GM06990 (cell line): Measurements from ENCODE around the gene PRR7.

Source experiments
- DNase-seq: peaks from one replicate; pipeline ENCODE4 v3.0.0-alpha.2; 2011; ENCODE audit not compliant: insufficient read length; ENCODE audit errors: extremely low read depth
- H3K27me3 ChIP-seq: replicated peaks from 2 replicates; pipeline ENCODE4 v1.6.0; 2011; ENCODE audit warnings: low read length; ENCODE audit not compliant: control insufficient read depth, insufficient read depth
- H3K36me3 ChIP-seq: 2 replicates; pipeline ENCODE4 v1.5.1; 2011; ENCODE audit warnings: low read length; ENCODE audit not compliant: control insufficient read depth, insufficient read depth
- H3K4me3 ChIP-seq: replicated peaks from 2 replicates; pipeline ENCODE4 v1.5.1; 2011; ENCODE audit warnings: low read depth, mild to moderate bottlenecking, control low read depth, low read length
- TF ChIP-seq, protein P1 (sequence below): IDR thresholded peaks from 2 replicates; pipeline ENCODE4 v1.5.1; 2011; ENCODE audit warnings: low read length, control low read depth, mild to moderate bottlenecking, inconsistent platforms; ENCODE audit not compliant: insufficient read depth, poor library complexity, severe bottlenecking

Gene PRR7

DNA sequence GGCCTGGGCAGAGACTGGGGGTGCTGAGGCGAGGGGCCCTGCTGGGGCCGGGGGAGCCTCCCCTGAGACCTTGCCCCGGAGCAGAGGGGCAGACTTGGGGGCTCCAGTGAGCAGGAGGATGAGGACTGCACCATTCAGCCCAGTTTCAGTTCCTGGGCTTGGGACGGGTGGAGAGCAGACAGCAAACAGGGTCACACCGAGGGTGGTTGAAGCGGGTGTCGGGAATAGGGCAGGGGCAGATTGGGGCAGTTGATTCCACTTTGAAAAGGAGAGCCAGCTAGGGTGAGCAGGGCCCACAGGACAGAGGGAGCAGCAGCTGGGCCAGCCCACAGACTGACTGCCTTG is 15.7 kb upstream of the PRR7 start:
- no peak overlapping the region for H3K4me3 ChIP-seq
- TF ChIP-seq, protein P1, sequence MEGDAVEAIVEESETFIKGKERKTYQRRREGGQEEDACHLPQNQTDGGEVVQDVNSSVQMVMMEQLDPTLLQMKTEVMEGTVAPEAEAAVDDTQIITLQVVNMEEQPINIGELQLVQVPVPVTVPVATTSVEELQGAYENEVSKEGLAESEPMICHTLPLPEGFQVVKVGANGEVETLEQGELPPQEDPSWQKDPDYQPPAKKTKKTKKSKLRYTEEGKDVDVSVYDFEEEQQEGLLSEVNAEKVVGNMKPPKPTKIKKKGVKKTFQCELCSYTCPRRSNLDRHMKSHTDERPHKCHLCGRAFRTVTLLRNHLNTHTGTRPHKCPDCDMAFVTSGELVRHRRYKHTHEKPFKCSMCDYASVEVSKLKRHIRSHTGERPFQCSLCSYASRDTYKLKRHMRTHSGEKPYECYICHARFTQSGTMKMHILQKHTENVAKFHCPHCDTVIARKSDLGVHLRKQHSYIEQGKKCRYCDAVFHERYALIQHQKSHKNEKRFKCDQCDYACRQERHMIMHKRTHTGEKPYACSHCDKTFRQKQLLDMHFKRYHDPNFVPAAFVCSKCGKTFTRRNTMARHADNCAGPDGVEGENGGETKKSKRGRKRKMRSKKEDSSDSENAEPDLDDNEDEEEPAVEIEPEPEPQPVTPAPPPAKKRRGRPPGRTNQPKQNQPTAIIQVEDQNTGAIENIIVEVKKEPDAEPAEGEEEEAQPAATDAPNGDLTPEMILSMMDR: no peak

DNA sequence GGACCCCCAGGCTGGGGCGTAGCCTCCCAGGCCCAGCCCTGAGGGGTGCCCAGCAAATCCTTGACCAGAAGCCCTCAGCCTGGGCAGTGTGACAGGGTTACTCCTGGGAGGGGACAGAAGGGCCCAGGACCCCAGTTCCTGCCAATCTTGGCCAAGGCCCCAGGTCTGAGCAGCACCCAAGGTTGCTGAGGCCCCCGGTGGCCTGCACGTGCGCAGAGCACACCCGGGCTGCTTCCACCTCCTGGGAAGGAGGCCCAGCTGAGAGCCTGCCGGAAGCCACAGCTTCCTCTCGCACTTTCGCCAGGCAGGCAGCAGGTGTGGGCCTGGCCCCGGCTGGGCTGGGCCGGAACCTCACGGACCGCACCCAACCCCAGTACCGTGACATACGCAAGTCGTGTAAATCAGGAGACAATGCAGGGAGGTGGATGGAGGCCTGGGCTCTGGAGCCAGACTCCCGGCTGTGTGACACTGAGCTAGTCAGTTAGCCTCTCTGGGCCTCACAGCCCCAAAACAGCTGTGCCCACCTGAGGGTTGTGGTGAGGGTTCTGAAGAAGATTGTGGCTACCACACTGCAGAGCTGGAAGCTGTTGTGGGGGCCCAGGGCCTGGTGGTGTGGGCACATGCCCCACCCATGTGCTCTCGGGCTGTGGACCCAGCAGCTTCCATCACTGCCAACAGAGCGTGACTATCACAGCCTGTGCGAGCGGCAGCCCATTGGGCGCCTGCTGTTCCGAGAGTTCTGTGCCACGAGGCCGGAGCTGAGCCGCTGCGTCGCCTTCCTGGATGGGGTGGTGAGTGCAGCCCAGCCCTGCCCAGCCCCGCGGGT is 15.1 kb upstream of the PRR7 start:
- Histone ChIP-seq H3K27me3 (no peaks in the 10 kb centered on the region), H3K36me3 (peaks cover 43% of the 10 kb centered on the region), H3K4me3 (peak overlapping the region; percentile 36)
- TF ChIP-seq, protein P1: no peak
- peak; percentile 95 for DNase-seq

More for the DNA sequence above, 15.7 kb upstream of the PRR7 start:
- Histone ChIP-seq H3K27me3 (no peaks in the 10 kb centered on the region), H3K36me3 (peaks cover 39% of the 10 kb centered on the region)
- peak; percentile 49 for DNase-seq

DNA sequence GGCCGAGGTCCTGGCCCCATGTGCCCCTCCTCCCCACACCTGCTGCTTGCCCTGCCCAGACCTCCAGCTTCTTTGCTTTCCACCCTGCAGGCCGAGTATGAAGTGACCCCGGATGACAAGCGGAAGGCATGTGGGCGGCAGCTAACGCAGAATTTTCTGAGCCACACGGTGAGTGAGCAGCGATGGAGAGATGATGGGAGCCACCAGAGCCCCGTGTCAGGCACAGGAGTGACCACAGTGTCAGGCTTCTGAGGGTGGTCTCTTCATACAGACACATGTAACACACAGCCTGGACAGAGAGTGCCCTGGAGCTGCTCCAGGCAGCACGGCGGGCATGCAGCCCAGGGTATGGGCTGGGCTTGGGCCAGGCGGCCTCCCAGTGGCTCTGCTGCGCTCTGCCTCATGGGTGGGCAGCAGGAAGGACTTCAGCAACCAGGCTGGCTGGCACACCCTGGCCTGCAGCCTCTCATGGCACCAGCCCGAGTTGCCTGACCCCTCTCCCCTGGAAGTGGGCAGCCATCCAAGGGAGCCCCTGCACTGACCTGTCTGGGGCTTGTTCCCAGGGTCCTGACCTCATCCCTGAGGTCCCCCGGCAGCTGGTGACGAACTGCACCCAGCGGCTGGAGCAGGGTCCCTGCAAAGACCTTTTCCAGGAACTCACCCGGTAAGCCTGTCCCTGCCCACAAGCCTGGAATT is 14.3 kb upstream of the PRR7 start:
- Histone ChIP-seq H3K27me3 (no peaks in the 10 kb centered on the region), H3K4me3 (peak overlapping the region; percentile 36), H3K36me3 (peaks cover 46% of the 10 kb centered on the region)
- TF ChIP-seq, protein P1: no peak
- no peak for DNase-seq

DNA sequence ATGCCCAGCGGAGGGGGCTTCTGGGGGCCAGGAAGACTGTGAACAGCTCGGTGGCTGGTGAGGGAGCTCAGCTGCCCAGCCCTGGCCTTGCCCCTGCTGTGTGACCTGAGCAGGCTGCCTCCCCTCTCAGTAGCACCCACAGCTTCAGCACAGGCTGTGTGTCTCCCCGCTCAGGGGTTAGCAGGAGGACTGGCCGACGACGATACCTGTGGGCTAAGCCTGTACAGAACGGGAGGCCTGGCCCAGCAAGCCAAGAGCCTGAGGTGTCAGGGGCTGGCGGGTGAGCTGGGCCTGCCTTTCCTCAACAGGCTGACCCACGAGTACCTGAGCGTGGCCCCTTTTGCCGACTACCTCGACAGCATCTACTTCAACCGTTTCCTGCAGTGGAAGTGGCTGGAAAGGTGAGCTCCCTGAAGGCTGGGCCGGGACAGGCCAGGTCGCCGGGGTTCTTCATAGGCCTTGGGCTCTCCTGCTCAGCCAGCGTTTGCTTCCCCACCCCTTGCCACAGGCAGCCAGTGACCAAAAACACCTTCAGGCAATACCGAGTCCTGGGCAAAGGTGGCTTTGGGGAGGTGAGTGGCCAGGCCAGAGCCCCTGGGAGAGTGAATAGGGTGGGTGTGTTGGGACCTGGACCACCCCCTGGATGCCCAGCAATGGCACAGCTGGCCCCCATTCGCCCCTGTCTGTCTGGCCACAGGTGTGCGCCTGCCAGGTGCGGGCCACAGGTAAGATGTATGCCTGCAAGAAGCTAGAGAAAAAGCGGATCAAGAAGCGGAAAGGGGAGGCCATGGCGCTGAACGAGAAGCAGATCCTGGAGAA is 13.6 kb upstream of the PRR7 start:
- no peak for DNase-seq
- no peaks in the 10 kb centered on the region for H3K27me3 ChIP-seq
- H3K36me3 ChIP-seq: peaks cover 52% of the 10 kb centered on the region
- TF ChIP-seq, protein P1: no peak
- no peak overlapping the region for H3K4me3 ChIP-seq

- Histone ChIP-seq H3K4me3 (no peak overlapping the region), H3K36me3 (peaks cover 54% of the 10 kb centered on the region), H3K27me3 (no peaks in the 10 kb centered on the region)
- peak; percentile 25 for DNase-seq
- TF ChIP-seq, protein P1: no peak
Observed at GRCh38 chr5:177433658-177434217, 12.9 kb upstream of the PRR7 start.
